GM10266 (cell line): ENCODE results near the gene TBCD.

Experiments
- DNase-seq: peaks from one replicate; pipeline ENCODE4 v3.0.0; 2012; ENCODE audit errors: extremely low spot score
- TF ChIP-seq, protein P1 (sequence below): IDR thresholded peaks from 2 replicates; pipeline ENCODE4 v1.5.1; 2012; ENCODE audit warnings: mild to moderate bottlenecking, low read depth; ENCODE audit not compliant: control insufficient read depth, insufficient read depth; ENCODE audit errors: missing control alignments

The TBCD gene

DNA sequence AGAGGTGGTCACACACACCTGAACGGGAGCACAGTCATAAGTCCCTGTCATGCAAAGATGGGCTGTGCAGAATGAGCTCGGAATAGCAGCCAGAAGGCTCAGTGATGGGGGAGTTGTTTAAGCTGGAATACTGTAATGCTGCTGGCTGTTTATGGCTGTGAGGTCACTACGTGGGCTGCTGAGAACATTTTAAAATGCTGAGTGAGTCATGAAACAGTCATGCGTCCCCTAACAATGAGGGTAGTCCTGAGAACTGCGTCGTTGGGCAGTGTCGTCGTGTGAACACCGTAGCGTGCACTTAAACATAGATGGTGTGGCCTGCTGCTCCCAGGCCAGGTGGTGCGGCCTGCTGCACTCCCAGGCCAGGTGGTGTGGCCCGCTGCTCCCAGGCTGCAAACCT lies 39.7 kb downstream of the TBCD start:
- no peak for DNase-seq
- TF ChIP-seq, protein P1, sequence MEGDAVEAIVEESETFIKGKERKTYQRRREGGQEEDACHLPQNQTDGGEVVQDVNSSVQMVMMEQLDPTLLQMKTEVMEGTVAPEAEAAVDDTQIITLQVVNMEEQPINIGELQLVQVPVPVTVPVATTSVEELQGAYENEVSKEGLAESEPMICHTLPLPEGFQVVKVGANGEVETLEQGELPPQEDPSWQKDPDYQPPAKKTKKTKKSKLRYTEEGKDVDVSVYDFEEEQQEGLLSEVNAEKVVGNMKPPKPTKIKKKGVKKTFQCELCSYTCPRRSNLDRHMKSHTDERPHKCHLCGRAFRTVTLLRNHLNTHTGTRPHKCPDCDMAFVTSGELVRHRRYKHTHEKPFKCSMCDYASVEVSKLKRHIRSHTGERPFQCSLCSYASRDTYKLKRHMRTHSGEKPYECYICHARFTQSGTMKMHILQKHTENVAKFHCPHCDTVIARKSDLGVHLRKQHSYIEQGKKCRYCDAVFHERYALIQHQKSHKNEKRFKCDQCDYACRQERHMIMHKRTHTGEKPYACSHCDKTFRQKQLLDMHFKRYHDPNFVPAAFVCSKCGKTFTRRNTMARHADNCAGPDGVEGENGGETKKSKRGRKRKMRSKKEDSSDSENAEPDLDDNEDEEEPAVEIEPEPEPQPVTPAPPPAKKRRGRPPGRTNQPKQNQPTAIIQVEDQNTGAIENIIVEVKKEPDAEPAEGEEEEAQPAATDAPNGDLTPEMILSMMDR: no peak

DNA sequence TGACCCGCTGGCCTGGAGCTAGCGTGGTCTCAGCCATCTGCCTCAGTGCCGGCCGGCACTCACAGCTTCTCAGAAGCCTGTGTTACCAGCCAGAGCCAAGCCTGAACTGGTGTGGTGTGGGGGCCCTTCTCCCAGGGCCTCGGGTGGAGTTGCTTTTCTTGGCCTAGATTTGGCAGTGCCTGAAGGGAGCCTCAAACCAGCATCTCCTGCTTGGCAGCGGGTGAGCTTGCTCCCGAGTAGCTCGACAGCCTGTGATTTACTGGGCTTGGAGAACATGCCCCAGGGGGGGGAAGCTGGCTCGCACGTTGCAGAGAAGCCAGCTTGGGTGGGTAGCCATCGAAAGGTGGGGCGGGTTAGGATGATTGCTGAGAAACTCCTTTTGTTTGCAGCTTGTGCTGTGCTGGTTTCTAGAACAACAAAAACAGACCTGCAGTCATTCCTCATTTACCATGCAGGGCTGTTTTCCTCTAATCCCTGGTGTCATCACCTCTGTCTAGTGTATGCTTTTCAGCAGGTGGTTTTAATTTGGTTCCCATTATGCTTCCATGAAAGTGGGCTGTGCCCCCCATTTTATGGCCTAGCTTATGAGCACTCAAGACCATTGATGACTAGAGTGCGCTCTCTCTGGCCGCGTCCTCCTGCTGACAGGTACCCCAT lies 42.2 kb downstream of the TBCD start:
- no peak for DNase-seq
- TF ChIP-seq, protein P1: no peak

DNA sequence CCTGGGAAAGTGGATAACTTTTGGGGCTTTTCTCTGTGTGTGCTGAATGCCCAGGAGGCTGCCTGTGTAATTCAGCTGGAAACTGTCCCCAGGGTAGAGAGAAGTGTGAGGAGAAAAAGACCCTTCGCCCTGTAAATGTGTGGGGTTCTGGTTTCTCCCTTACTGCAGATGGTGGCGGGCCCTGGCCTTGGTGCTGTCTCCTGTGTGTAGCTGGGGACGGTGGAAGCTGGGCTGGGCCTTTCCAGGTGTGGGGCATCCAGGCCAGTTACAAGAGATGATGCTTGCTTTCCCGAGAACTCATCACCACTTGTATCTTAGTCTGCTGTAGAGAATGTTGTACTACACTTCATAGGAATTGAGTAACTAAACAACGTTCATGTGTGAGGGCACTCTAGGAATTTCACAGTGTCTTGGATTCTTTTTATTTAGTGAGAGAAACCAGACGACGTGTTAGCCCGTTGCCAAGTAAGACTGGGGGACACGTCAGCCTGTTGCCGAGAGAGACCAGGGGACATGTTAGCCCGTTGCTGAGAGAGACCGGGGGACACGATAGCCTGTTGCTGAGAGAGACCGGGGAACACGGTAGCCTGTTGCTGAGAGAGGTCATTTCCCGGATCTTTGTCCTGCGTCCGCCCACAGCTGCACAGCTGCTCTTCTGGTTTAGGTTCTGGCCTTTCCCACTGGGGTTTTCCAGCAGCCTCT lies 43.1 kb downstream of the TBCD start:
- TF ChIP-seq, protein P1: no peak

DNA sequence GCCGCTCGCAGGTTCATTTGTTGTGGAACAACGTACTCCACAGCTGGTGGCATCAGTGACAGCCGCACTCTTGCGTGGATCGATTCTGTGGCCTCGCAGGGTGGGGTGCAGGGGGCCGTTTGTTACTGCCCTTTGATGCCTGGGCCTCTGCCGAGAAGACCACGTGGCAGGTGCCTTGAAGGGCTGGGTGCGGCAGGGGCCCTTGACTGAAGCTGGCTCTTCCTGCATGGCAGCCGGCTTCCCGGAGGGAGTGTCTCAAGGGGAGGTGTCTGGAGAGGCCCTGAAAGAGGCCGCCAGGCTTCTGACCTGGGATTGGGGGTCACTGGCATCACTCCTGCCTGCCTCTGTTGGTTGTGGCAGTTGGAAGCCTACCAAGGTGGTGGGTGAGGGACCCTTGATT lies 43.8 kb downstream of the TBCD start:
- DNase-seq: no peak
- TF ChIP-seq, protein P1: no peak

More for the DNA sequence above, 43.1 kb downstream of the TBCD start:
- no peak for DNase-seq

DNA sequence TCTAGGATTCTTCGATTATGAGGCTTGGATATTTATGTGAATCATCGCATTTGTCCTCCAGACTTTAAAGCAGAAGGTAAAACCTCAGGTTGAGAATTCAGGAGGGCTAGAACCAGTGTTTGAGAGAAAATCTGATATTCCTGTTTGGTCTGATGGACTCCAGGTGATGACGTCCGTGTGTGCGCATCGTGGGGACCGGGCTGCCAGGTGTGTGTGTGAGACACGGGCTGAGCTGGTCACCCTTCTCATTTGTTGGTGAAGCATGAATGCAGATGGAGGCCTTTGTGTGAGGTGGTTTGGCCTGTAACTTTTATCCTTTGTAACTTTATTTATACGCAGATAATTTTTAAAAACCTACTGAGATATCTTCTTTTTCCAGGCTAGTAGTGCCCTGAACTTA lies 45.2 kb downstream of the TBCD start:
- DNase-seq: no peak
- TF ChIP-seq, protein P1: no peak

DNA sequence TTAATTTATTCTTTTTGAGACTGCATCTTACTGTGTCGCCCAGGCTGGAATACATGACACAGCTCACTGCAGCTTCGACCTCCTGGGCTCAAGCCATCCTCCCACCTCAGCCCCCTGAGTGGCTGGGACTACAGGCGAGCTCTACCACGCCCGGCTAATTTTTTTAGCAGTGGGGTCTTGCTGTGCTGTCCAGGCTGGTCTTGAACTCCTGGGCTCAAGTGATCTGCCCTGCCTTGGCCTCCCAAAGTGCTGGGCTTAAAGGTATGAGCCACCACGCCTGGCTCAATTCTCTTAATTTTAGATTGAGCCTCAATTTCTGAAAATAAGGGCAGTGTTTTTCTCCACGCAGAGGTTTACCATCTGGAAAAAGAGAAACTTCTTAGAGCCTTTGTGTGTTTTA lies 46.9 kb downstream of the TBCD start:
- TF ChIP-seq, protein P1: no peak

DNA sequence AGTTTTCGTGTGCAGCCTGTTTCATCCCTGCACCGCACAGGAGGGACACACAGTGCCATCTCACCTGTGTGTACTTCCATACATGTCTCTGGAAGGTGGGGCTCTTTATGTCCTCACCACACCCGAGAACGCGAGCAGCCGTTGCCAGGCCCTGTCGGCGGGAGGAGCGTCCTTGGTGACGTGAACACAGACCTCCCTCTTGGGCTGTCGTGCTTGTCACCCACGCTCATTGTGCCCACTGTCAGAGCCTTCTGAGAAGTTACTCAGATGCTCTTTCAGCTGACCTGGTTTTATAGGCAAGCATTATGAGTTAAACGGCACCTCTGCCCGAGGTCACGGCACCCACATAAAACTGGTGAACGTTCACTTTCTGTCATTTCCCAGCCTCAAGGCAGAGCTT lies 47.7 kb downstream of the TBCD start:
- TF ChIP-seq, protein P1: no peak
- no peak for DNase-seq

More for the DNA sequence above, 46.9 kb downstream of the TBCD start:
- DNase-seq: no peak
